Measurements from ENCODE around the gene PURA. TPM values are rescaled to one million over a fixed set of nuclear protein-coding genes. Genes with fewer than 3 reads are reported as not detected.

Gene PURA
- total and polyA plus RNA-seq, 2 donors (not counting 3 experiments of a cell fraction or from before 2014, with no cell fraction given) = 1.3 to 8.2 TPM

DNA sequence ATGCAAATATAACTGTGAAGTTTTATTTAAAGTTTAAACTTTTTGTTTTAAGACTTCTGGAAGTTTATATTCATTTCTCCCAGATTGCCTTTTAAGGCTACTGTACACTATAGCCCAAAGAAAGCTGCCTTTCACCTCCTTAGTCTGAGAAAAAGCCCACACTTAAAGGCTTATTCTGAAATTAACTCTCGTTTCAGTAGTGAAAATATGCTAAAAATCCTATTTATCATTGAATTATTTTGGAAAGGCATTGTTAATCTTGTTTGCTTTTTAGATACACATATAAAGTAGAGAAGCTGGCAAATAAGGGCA lies 3.3 kb upstream of the PURA start:
- Histone ChIP-seq H2AFZ (ENCODE audit: low read depth, low read length) (no peak overlapping the region), H3K4me1 (ENCODE audit: control insufficient read depth, extremely low read depth, insufficient read depth, low read length) (peaks cover 26% of the 10 kb centered on the region), H3K27ac (ENCODE audit: insufficient read depth, low read depth, low read length) (no peak overlapping the region), H3K9me1 (replicated peaks; ENCODE audit: control insufficient read depth, extremely low read depth, insufficient read depth, low read length) (no peaks in the 10 kb centered on the region), H4K20me1 (replicated peaks; ENCODE audit: control insufficient read depth, extremely low read depth, insufficient read depth, low read length) (no peaks in the 10 kb centered on the region), H3K4me3 (replicated peaks in 1 of 3; ENCODE audit: insufficient read depth in 1 of 3, low read depth in 1 of 3, low read length in 3 of 3) (no peak overlapping the region), H3K9me3 (replicated peaks; ENCODE audit: control insufficient read depth, insufficient read depth, low read length) (no peaks in the 10 kb centered on the region), H3K27me3 (ENCODE audit: control insufficient read depth in 2 of 2, insufficient read depth in 2 of 2, low read length in 2 of 2) (peaks cover 20 to 45% of the 10 kb centered on the region in 2 experiments), H3K9ac (replicated peaks; ENCODE audit: extremely low read depth, insufficient read depth, low read length) (no peak overlapping the region), H3K36me3 (ENCODE audit: control insufficient read depth in 2 of 2, extremely low read depth in 1 of 2, insufficient read depth in 2 of 2, low read length in 2 of 2) (no peaks in the 10 kb centered on the region), H3K4me2 (ENCODE audit: insufficient read depth, low read length) (no peak overlapping the region), H3K79me2 (ENCODE audit: control insufficient read depth, insufficient read depth, low read length) (peaks cover 12% of the 10 kb centered on the region)
- CTCF ChIA-PET = interaction anchor here (0.7 to 1.2 kb wide), 3 partner anchors 38 to 97 kb away, joined by 3 read pairs; partner anchors contain the start of gene NRG2
- DNase-seq (ENCODE audit: low read depth, low spot score) (no peak), FAIRE-seq (no peak)
- intact Hi-C loops (cut with micrococcal nuclease) = no loop called here
- dilution Hi-C loops (cut with MboI; ENCODE audit: extremely low pct_ligation_motif_present, low sequenced_read_pairs) = no loop called here
- POLR2A ChIA-PET = no interaction called here
- no peak for TF ChIP-seq POLR2AphosphoS5 (IDR thresholded peaks at IDR 0.05; ENCODE audit: insufficient read depth, low read depth, low read length)
- TF ChIP-seq GATA2 (IDR thresholded peaks at IDR 0.05; ENCODE audit: insufficient read depth, insufficient read length, low read depth, low read length) = no peak
- no peak for TF ChIP-seq JUN (IDR thresholded peaks at IDR 0.05; ENCODE audit: borderline replicate concordance, insufficient read depth, insufficient read length, low read depth)
- no TSS peak for BruUV-seq (replicated peaks)

- Histone ChIP-seq H3K27me3 (ENCODE audit: control insufficient read depth in 2 of 2, insufficient read depth in 2 of 2, low read length in 2 of 2) (peaks cover 15 to 41% of the 10 kb centered on the region in 2 experiments), H3K36me3 (ENCODE audit: control insufficient read depth in 2 of 2, extremely low read depth in 1 of 2, insufficient read depth in 2 of 2, low read length in 2 of 2) (no peaks in the 10 kb centered on the region), H2AFZ (ENCODE audit: low read depth, low read length) (no peak overlapping the region), H3K9ac (replicated peaks; ENCODE audit: extremely low read depth, insufficient read depth, low read length) (no peak overlapping the region), H3K79me2 (ENCODE audit: control insufficient read depth, insufficient read depth, low read length) (peaks cover 16% of the 10 kb centered on the region), H3K9me1 (replicated peaks; ENCODE audit: control insufficient read depth, extremely low read depth, insufficient read depth, low read length) (no peaks in the 10 kb centered on the region), H3K4me3 (replicated peaks in 1 of 3; ENCODE audit: insufficient read depth in 1 of 3, low read depth in 1 of 3, low read length in 3 of 3) (no peak overlapping the region), H4K20me1 (replicated peaks; ENCODE audit: control insufficient read depth, extremely low read depth, insufficient read depth, low read length) (peaks cover 2% of the 10 kb centered on the region), H3K27ac (ENCODE audit: insufficient read depth, low read depth, low read length) (no peak overlapping the region), H3K4me2 (ENCODE audit: insufficient read depth, low read length) (no peak overlapping the region), H3K4me1 (ENCODE audit: control insufficient read depth, extremely low read depth, insufficient read depth, low read length) (peaks cover 31% of the 10 kb centered on the region), H3K9me3 (replicated peaks; ENCODE audit: control insufficient read depth, insufficient read depth, low read length) (no peaks in the 10 kb centered on the region)
- no peak for DNase-seq (ENCODE audit: low read depth, low spot score)
- ChIA-PET POLR2A (no interaction called here), CTCF (interaction anchor here (0.7 to 7.6 kb wide), 3 partner anchors 34 to 97 kb away, joined by 3 to 92 read pairs (median 3); partner anchors contain the start of gene NRG2)
- no peak for FAIRE-seq
- TF ChIP-seq JUN (IDR thresholded peaks at IDR 0.05; ENCODE audit: borderline replicate concordance, insufficient read depth, insufficient read length, low read depth) = no peak
- dilution Hi-C loops (cut with MboI; ENCODE audit: extremely low pct_ligation_motif_present, low sequenced_read_pairs) = no loop called here
- intact Hi-C loops (cut with micrococcal nuclease) = no loop called here
- no TSS peak for BruUV-seq (replicated peaks)
Observed at GRCh38 chr5:140111011-140111858, 2.7 kb upstream of the PURA start.
